Activated T-cell treated with anti-CD3 and anti-CD28 coated beads, Interleukin-2, amount 50 U/mL, for 24 hours (primary cell): ENCODE data around the gene NMNAT3.

Source experiments
- DNase-seq: peaks from one replicate; pipeline ENCODE4 v3.0.0-alpha.2; 2020
- H3K27ac Mint-ChIP-seq: 2 replicates; pipeline ENCODE4 v1.8.0; 2020; ENCODE audit warnings: mild to moderate bottlenecking, mixed read lengths
- H3K27me3 Mint-ChIP-seq: 2 replicates; pipeline ENCODE4 v1.8.0; 2020; ENCODE audit warnings: mixed read lengths
- H3K36me3 Mint-ChIP-seq: 2 replicates; pipeline ENCODE4 v1.8.0; 2020; ENCODE audit warnings: low read depth, mixed read lengths
- H3K4me1 Mint-ChIP-seq: 2 replicates; pipeline ENCODE4 v1.8.0; 2020; ENCODE audit warnings: low read depth, mixed read lengths
- H3K4me3 Mint-ChIP-seq: 2 replicates; pipeline ENCODE4 v1.8.0; 2020; ENCODE audit warnings: mild to moderate bottlenecking, moderate library complexity, mixed read lengths
- H3K9me3 Mint-ChIP-seq: 2 replicates; pipeline ENCODE4 v1.8.0; 2020; ENCODE audit warnings: mixed read lengths

Gene NMNAT3

DNA sequence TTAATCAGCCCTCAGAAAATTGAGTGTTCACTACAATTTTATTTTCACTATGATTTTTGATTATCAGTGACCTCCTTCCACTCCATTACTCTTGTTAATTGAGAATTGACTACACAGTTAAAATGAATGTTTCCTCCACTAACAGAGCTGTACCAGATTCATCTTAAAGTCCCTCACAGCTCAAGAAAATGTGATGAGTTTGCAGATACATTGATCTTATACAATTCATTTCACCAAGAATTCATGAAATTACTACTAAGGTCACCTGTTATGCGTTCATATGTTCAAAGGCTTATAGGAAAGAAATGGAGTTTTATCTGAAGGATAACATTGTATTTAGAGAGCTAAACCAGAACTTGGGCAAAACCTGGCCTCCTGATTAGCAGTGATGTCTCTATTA lies 17.5 kb downstream of the NMNAT3 start:
- H3K27ac Mint-ChIP-seq, result no peak overlapping the region
- no peaks in the 10 kb centered on the region for H3K27me3 Mint-ChIP-seq
- no peaks in the 10 kb centered on the region for H3K36me3 Mint-ChIP-seq
- no peaks in the 10 kb centered on the region for H3K4me1 Mint-ChIP-seq
- H3K4me3 Mint-ChIP-seq, result no peak overlapping the region
- no peaks in the 10 kb centered on the region for H3K9me3 Mint-ChIP-seq
- no peak for DNase-seq

DNA sequence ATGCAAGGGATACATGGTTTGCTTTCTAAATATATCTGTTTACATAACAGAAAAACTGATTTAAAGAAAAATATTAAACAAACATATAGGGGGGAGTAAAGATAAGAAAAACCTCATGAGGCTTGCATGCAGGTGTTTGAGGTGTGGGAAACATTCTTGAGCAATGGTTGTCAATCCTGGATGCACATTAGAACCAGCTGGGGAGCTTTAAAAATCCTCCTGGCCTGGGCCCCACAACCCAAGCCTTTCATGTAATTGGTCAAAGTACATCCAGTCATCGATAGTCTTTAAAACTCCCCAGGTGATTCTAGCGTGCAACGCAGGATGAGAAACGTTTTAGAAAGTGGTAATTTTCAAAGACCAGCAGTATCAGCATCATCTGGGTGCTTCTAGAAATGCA lies 18.3 kb downstream of the NMNAT3 start:
- H3K36me3 Mint-ChIP-seq, result no peaks in the 10 kb centered on the region
- DNase-seq, result no peak
- H3K27me3 Mint-ChIP-seq, result no peaks in the 10 kb centered on the region
- no peaks in the 10 kb centered on the region for H3K9me3 Mint-ChIP-seq
- H3K27ac Mint-ChIP-seq, result no peak overlapping the region
- no peak overlapping the region for H3K4me3 Mint-ChIP-seq
- no peaks in the 10 kb centered on the region for H3K4me1 Mint-ChIP-seq

DNA sequence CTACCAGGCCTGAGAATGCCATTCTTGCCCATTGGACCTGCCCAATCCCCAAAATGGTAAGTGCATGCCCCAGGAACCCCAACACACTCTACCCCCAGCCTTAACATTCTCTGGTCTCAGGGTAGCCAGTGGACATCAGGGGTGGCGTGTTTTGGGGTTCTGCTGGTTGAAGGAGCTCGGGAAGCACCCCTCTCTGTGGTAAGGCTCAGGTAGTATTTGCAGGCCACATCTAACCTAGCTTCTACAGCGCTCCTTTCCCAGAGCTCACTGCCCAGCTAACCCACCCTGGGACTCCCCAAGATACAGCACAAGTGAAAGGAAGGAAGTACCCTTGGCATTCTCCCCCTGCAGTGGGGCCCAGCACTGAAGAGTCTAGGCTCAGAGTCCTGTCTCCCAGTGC lies 19.8 kb downstream of the NMNAT3 start:
- no peaks in the 10 kb centered on the region for H3K4me1 Mint-ChIP-seq
- no peaks in the 10 kb centered on the region for H3K36me3 Mint-ChIP-seq
- no peak overlapping the region for H3K4me3 Mint-ChIP-seq
- H3K27me3 Mint-ChIP-seq, result no peaks in the 10 kb centered on the region
- no peaks in the 10 kb centered on the region for H3K9me3 Mint-ChIP-seq
- H3K27ac Mint-ChIP-seq, result no peak overlapping the region
- no peak for DNase-seq

DNA sequence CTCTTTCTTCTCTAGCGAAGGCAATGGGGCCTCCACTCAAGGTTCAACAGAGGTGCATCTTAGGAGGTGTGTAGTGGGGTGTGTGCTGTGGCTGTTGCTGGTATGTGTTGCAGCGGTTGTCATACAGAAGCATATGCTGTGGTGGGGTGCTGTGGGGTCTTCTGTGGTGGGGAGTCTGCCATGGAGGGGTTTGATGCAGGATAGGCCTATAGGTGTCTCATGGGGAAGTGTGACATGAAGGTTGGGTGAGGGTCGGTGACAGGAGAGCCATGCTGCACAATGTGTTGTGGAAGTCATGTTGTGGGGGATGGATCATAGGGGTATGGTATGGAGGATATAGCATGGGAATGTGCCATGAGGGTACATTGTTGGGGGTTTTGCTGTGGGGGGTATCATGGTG lies 20.3 kb downstream of the NMNAT3 start:
- no peak for DNase-seq
- Mint-ChIP-seq H3K27me3 (no peaks in the 10 kb centered on the region), H3K27ac (no peak overlapping the region), H3K4me1 (no peaks in the 10 kb centered on the region), H3K9me3 (no peaks in the 10 kb centered on the region), H3K36me3 (no peaks in the 10 kb centered on the region), H3K4me3 (no peak overlapping the region)

DNA sequence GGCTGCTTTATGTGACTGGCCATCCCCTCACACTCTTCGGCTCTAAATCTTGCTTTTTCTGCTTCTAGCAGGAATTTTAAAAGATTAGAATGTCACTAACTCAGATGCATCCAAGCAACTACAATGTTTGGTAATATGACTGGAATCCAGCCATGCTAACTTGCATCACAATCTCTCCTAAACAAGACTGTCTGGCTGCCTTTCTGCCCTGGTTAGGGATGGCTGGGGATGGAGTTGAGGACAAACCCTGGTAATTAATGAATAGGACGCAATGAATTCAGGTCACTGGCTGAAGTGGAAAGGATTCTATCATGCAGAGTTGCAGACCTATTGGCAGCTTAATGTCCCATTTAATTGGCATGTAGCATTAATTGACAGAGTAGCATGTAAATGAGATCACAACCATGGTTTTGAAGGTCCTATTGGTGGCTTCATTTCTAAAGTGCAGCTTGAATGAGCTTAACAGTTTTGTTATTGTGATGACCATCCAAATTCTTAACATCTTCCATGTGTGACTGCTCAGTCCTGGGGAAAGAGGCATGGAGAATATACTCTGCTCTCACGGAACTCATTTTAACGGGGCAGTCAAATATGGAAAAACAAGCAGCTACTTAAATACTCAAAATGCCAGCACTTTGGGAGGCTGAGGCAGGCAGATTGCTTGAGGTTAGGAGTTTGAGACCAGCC lies 21.7 kb downstream of the NMNAT3 start:
- Mint-ChIP-seq H3K4me3 (no peak overlapping the region), H3K9me3 (no peaks in the 10 kb centered on the region), H3K36me3 (no peaks in the 10 kb centered on the region), H3K27ac (no peak overlapping the region), H3K4me1 (no peaks in the 10 kb centered on the region), H3K27me3 (no peaks in the 10 kb centered on the region)
- no peak for DNase-seq

DNA sequence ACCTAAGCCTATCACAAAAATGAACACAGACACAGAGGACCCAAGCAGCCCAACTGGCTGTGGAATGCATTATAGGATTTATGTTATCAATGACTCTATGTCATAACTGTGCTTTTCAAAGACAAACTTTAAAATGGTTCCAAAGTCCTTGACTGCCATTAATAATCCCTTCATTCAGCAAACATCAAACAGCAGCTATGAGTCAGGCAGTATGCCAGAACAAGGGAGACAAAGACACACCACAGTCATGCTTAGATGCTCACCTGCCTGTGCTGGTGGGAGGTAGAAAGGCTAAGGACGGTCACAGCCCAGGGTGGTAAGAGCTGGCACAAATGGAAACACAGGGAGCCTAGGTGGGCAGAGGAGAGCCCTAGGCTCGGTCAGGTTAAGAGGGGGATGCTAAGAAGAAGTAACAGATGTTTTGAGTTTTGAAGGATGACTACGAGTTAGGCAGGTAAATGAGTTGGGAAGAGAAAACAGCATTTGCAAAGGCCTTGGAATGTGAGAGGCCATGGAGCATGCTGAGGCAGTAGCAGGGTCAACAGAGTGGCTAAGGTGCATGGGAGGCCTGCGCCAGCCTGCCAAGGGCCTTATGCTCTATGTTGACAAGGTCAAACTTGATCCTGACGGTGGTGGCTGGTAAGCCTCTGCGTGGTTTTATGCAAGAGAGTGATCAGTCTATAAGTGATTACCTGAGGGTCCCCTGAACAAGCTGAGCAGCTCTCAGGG lies 23.0 kb downstream of the NMNAT3 start:
- H3K4me1 Mint-ChIP-seq, result no peaks in the 10 kb centered on the region

DNA sequence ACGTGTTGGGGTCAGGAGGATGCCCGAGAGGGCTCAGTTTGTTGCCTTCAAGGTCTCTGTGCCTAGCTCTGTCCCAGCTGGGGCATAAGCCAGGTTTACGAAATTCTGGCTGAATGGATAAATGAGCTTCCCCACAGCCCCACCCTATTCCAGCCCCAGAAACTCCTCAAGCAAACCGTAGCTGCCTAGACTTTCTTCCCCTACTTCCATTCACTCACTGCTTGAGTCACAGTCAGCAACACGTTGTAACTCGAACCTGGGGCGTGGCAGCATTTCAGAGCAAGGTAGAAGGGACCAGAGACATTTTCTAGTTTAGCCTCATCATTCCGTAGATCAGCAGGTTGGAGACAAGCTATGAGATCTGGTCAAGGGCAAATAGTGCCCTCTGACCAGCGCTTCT lies 24.2 kb downstream of the NMNAT3 start:
- no peaks in the 10 kb centered on the region for H3K4me1 Mint-ChIP-seq
- no peak overlapping the region for H3K27ac Mint-ChIP-seq
- no peaks in the 10 kb centered on the region for H3K27me3 Mint-ChIP-seq
- no peak overlapping the region for H3K4me3 Mint-ChIP-seq
- H3K36me3 Mint-ChIP-seq, result no peaks in the 10 kb centered on the region
- DNase-seq, result no peak
- no peaks in the 10 kb centered on the region for H3K9me3 Mint-ChIP-seq

More for the DNA sequence above, 23.0 kb downstream of the NMNAT3 start:
- H3K27ac Mint-ChIP-seq, result no peak overlapping the region
- DNase-seq, result no peak
- no peaks in the 10 kb centered on the region for H3K27me3 Mint-ChIP-seq
- no peak overlapping the region for H3K4me3 Mint-ChIP-seq
- no peaks in the 10 kb centered on the region for H3K9me3 Mint-ChIP-seq
- H3K36me3 Mint-ChIP-seq, result no peaks in the 10 kb centered on the region

DNA sequence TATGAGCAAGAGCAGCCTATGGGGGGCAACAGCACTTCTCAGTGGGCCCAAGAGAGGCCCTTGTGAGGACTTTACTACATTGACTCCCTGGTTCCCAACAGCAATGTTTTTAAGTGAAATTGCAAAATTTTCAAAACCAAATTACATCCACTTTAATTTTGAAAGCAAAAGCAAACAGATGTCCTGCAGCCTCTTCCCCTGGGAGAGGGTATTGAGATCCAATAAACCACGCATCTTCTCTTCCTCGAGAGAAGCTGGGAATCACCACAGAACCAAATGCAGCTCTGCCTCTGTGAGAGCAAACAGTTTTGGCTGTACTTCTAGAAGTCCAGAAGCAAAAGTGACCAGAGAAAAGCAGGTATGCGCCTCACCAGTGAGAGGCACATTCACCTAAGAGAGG lies 25.2 kb downstream of the NMNAT3 start:
- DNase-seq, result no peak
- no peak overlapping the region for H3K4me3 Mint-ChIP-seq
- no peaks in the 10 kb centered on the region for H3K36me3 Mint-ChIP-seq
- peaks cover 2% of the 10 kb centered on the region for H3K4me1 Mint-ChIP-seq
- no peaks in the 10 kb centered on the region for H3K27me3 Mint-ChIP-seq
- H3K27ac Mint-ChIP-seq, result no peak overlapping the region
- H3K9me3 Mint-ChIP-seq, result no peaks in the 10 kb centered on the region

DNA sequence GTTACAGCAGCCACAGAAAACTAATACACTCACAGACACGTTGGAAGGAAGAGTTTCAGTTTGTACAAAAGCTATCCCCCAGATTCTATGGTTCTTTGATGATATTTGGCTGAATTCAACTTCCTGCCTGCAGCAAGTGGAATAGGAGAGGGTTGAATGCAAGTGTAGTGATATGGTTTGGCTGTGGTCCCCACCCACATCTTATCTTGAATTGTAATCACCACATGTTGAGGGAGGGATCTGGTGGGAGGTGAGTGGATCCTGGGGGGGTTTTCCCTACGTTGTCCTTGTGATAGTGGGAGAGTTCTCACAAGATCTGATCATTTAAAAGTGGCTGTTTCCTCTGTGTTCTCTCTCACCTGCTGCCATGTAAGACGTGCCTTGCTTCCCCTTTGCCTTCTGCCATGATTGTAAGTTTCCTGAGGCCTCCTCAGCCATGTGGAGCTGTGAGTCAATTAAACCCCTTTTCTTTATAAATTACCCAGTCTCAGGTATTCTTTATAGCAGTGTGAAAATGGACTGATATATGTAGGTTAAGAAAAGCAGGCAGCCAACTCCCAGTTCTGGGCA lies 29.8 kb downstream of the NMNAT3 start:
- Mint-ChIP-seq H3K4me3 (no peak overlapping the region), H3K4me1 (peaks cover 5% of the 10 kb centered on the region), H3K27me3 (no peaks in the 10 kb centered on the region), H3K27ac (no peak overlapping the region), H3K36me3 (no peaks in the 10 kb centered on the region), H3K9me3 (no peaks in the 10 kb centered on the region)
- DNase-seq, result no peak

DNA sequence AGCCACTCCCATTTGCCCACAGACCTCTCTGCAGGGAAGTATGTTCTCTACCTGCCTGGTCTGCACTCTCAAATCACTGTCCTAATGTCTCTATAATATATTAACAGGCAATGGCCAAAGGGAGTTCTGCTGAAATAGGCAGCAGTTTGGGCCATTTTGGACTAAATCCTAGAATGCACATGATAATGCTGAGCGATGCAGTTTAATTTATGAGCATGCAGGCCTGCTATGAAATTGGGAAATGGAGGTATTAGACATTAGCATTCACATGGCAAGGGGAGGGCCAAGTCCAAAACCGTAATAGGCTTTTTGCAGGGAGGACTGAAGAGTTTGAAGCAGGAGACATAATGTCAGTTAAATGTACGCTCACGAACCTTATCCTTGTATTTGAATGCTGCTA lies 31.3 kb downstream of the NMNAT3 start:
- Mint-ChIP-seq H3K27me3 (no peaks in the 10 kb centered on the region), H3K4me1 (peaks cover 8% of the 10 kb centered on the region), H3K4me3 (no peak overlapping the region), H3K36me3 (no peaks in the 10 kb centered on the region), H3K27ac (no peak overlapping the region), H3K9me3 (no peaks in the 10 kb centered on the region)
- no peak for DNase-seq

DNA sequence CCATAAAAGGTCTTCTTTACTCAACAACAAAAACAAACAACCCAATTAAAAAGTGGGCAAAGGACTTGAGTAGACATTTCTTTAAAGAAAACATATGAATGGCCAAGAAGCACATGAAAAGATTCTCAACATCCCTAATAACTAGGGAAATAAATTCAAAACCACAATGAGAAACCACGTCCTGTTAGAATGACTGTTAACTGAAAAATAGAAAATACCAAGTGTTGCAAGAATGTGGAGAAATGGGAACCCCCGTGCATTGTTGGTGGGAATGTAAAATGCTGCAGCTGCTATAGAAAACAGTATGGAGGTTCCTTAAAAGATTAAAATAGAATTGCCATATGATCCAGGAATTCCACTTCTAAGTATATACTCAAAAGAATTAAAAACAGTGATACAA lies 34.8 kb downstream of the NMNAT3 start:
- Mint-ChIP-seq H3K27ac (no peak overlapping the region), H3K4me1 (peaks cover 7% of the 10 kb centered on the region)

DNA sequence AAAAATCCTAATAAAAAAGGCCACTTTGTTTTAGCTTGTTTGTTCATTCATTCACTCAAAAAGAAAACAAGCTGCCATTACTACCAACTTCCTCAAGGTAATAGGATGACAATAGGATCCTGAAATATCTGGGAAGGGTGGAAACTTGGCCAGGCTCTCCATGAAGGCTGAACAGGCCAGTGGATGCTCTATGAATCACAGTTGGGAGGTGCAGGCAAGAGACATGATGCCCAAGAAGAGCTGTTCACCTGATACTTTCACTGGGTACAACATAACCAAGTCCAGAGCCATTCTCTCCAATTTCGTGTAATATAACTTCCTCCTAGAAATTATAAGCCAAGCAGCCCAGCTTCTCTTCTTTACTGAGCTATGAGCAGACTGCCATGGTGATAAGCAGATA lies 37.3 kb downstream of the NMNAT3 start:
- DNase-seq, result no peak
- no peak overlapping the region for H3K4me3 Mint-ChIP-seq
- no peak overlapping the region for H3K27ac Mint-ChIP-seq

More for the DNA sequence above, 34.8 kb downstream of the NMNAT3 start:
- Mint-ChIP-seq H3K36me3 (no peaks in the 10 kb centered on the region), H3K27me3 (no peaks in the 10 kb centered on the region), H3K4me3 (no peak overlapping the region), H3K9me3 (no peaks in the 10 kb centered on the region)
- no peak for DNase-seq

DNA sequence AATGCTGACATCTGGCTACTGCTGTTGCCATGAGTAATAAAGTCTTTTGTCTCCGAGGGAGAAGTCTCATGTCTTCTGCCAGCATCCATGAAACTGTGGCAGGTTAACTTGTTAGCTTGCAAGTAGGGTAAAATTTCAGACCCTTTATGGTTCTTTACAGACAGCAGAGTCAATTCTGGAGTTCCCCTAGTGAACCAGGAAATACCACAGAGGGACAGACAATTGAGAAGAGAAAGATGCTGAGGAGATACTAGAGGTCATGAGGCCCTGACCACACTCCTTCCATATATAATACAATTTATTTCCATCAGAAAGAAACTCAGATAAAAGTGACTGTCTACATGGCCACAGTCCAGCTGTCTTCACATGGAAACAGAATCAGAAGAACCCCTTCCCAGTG lies 38.1 kb downstream of the NMNAT3 start:
- Mint-ChIP-seq H3K27me3 (no peaks in the 10 kb centered on the region), H3K36me3 (no peaks in the 10 kb centered on the region), H3K4me3 (no peak overlapping the region), H3K9me3 (no peaks in the 10 kb centered on the region), H3K27ac (no peak overlapping the region), H3K4me1 (peaks cover 6% of the 10 kb centered on the region)
- DNase-seq, result no peak

More for the DNA sequence above, 37.3 kb downstream of the NMNAT3 start:
- H3K27me3 Mint-ChIP-seq, result no peaks in the 10 kb centered on the region
- H3K9me3 Mint-ChIP-seq, result no peaks in the 10 kb centered on the region
- peaks cover 6% of the 10 kb centered on the region for H3K4me1 Mint-ChIP-seq
- no peaks in the 10 kb centered on the region for H3K36me3 Mint-ChIP-seq

DNA sequence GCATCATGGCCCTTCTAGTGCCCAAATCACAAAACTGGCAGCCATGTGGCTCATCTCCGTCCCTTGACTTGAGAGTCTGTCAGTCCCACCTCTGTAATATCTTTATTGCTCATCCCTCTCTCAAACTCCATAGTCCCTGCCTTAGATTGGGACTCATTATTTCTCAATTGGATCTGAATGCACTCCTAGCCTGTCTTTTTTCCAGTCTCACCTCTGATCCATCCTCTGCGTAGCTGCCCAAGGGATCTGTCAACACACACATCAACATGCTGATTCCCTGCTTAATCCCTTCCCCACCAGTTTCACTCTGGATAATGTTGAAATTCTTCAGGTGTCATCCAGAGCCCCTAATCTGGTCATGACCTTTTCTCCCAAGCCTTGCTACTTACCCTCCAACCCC lies 39.3 kb downstream of the NMNAT3 start:
- Mint-ChIP-seq H3K36me3 (peaks cover 8% of the 10 kb centered on the region), H3K27ac (no peak overlapping the region), H3K27me3 (no peaks in the 10 kb centered on the region), H3K9me3 (no peaks in the 10 kb centered on the region), H3K4me3 (no peak overlapping the region), H3K4me1 (peaks cover 6% of the 10 kb centered on the region)
- no peak for DNase-seq

DNA sequence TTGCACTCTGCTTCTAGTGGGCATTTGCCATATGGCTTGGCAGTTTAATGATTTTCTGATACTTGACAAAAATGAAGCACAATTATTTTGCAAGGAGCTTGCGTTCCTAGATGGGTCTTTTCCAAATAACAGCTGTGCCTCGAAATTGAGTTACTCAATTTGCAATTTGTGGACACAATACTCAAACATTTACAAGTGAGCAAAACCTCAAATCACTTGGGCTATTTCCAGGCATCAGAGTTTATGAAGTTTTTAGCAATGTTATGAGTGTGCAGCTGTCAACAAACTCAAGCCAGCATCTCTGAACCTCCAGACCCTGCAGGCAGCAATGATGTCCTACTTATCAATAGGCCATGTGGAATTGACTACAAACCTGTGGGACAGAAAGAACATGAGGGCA lies 41.3 kb downstream of the NMNAT3 start:
- H3K9me3 Mint-ChIP-seq, result no peaks in the 10 kb centered on the region
- H3K4me3 Mint-ChIP-seq, result no peak overlapping the region
- H3K36me3 Mint-ChIP-seq, result peaks cover 13% of the 10 kb centered on the region
- no peaks in the 10 kb centered on the region for H3K27me3 Mint-ChIP-seq
- H3K27ac Mint-ChIP-seq, result no peak overlapping the region
- DNase-seq, result no peak
- H3K4me1 Mint-ChIP-seq, result no peaks in the 10 kb centered on the region
